Raji (cell line): ENCODE data around the gene AXIN1.

ENCODE experiments used
- POLR2A ChIP-seq: IDR thresholded peaks from 2 replicates; pipeline ENCODE4 v1.6.1; 2011; ENCODE audit warnings: low read depth, low read length, control low read depth; ENCODE audit not compliant: insufficient read depth

The AXIN1 gene

DNA sequence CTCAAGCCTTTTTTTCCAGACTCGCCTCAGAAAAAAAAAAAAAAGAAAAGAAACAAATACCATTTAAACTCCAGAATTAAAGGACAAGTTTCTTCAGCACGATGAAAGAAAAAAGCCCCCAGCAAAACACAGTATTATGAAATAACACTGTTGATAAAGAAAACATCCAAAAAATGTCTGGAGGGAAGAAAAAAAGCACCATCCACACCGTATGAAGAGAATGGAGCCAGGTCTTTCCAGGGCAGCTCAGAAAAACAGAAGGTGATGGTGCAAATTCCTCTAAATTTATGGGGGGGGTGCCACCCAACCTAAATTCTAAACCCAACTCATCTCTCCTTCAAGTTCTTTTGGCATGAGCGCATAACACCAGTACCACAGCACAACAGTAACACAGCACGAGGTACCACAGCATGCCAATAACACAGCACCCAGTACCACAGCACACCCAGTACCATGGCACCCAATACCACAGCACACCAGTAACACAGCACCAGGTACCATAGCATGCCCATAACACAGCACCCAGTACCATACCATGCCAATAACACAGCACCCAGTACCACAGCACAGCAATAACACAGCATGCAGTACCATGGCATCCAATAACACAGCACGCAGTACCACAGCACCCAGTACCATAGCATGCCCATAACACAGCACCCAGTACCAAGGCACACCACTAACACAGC is 19.0 kb downstream of the AXIN1 start:
- no peak for TF ChIP-seq POLR2A

DNA sequence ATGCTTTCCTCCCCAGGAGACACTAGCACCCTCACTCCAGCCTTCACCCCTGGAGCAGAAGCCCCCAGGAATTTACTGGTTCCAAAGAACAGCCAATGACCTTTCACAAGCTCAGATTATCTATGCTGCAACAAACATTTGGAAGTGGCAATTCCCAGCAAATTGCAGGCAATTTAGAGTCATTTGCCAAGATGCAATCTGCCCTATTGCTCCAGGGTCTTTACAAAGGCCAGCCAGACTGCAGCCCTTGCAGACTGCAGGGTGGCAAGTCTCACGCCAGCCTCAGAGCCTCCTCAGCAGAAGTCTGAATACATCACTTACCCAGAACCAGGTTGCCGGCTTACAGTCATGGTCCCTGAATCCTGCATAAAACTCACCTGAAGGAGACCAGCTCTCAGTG is 21.8 kb downstream of the AXIN1 start:
- no peak for TF ChIP-seq POLR2A

GRCh38 chr16:325375-326145 is 27.0 kb downstream of the AXIN1 start:
- no peak for TF ChIP-seq POLR2A

DNA sequence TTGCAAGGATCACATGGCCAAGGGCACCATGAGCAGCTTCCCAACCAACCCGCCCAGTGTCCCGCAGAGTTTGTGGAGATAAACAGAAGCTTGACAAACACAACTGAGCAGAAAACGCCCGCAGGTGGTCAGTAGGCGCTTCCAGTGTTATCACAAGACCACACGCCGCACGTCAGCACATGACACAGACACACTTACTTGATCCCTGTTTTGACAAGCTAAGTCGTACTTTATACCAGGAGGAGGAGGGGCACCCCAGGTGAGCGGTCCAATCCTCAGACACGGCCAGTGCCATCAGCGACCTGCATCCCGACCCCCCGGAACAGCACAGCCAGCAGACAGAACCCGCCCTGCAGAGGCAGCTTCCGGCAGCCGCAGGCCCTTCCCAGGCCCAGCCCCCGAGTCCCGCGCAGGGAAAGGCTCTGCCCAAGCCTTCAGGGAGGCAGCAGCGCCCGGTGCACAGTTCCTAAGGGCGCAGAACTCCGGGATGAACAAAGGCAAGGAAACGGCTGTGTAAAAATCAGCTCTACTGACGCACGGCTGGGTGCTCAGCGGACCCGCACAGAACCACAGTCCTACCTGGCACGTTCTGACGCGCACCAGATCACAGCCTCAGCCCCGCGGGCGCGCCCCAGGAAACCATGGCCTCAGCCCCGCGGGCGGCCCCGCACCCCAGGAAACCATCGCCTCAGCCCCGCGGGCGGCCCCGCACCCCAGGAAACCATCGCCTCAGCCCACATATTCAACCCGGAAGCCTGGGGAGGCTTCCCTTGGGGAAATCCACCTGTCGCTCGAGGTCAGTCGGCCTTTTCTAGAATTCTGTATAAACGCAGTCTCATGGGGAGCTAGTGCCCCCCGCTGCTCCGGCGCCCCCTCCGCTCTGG is 27.8 kb downstream of the AXIN1 start:
- no peak for TF ChIP-seq POLR2A

DNA sequence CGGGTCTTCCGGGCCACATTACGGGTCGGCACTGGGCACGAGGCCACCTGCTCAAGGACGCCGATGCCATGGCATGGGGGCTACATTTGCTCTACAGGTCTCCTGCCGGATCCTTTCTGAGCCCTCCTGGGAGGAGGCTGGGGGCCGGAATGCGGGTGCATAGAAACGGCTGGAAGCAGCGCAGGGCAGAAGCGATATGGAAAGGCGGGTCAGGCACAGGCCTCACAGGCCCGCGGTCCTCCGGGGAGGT is 28.4 kb downstream of the AXIN1 start:
- TF ChIP-seq POLR2A: no peak

DNA sequence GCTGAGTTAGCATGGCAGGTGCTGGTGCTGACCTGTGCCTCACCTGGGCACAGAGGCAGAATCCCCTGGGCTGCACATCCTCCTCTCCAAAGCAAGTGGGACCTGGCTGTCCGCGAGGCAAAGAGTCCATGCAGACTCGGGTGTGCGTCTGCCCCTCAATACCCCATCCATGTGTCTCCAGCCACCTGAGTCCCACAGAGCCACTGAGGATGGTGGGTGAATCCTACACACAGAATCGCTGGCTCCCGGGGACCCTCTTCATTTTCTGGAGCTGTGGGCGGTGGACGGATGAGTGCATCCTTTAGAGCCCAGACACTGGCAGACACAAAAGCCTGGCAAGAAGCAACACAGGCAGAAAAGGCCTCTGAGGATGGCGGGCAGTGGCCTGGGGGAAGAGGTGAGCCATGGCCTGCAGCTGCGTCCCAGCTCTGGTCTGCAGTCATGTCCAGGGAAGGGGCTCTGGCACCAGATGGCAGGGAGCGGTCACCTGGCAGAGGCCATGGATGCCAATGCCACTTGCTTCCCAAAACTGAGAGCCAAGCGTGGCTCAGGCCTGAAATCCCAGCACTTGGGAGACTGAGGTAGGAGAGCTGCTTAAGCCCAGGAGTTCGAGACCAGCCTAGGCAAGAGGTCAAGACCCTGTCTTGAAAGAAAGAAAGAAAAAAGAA is 29.9 kb downstream of the AXIN1 start:
- TF ChIP-seq POLR2A: no peak

DNA sequence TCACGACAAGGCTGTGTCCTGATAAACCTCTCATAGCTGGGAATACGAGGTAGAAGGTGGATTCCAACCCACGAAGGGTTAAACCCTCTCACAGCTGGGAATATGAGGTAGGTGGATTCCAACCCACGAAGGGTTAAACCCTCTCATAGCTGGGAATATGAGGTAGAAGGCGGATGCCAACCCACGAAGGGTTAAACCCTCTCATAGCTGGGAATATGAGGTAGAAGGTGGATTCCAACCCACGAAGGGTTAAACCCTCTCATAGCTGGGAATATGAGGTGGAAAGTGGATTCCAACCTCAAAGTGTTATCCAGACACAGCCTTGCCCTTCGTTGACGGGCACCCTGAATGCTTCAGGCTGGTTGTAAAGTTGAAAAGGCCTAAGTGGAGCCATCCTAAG is 31.0 kb downstream of the AXIN1 start:
- no peak for TF ChIP-seq POLR2A

DNA sequence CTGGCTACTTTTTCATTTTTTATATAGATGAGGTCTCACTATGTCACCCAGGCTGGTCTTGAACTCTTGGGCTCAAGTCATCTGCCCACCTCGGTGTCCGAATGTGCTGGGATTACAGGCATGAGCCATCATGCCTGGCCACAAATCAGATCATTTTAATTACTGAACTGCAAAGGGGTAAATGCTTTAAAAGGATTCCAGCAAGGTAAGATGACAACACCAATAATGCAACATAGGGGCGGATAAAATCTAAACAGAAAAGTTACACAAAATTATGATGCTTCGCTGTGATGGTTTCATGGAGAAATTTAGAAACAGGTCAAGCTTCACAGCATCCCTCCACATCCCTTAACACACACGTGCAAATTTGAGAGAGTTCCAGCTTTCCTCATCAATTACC is 32.3 kb downstream of the AXIN1 start:
- no peak for TF ChIP-seq POLR2A

DNA sequence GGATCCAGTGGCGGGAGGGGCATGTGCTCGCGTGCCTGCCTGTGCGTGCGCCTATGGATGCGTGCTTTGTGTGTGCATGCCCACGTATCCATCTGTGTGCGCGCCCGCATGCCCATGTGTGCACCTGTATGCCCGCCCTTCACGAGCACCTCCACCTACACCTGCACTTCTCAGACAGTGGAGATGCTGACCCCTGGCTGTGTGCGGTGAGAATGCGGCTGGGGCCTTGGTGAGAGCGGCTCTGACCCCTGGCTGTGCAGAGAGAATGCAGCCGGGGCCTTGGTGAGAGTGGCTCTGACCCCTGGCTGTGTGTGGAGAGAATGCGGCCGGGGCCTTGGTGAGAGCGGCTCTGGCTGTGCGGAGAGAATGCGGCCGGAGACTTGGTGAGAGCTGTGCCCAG is 33.9 kb downstream of the AXIN1 start:
- no peak for TF ChIP-seq POLR2A

DNA sequence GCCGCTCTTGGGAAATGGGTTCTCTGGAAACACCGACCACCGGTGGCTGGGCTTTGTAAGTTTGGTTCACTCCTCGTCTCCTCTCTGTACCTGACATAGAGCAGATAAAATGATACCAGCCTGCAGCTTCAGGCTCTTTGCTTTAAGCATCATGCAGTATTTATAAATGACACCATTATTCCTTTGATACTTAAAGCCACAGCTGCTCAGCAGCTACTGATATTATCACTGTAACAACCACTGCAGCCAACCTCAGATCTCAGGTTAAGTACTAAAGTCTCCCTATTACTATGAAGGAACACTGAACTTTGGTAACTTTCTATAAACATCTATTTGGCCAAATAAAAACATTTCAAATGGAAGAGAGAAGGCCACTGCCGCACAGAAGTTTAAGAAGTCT is 34.9 kb downstream of the AXIN1 start:
- no peak for TF ChIP-seq POLR2A

DNA sequence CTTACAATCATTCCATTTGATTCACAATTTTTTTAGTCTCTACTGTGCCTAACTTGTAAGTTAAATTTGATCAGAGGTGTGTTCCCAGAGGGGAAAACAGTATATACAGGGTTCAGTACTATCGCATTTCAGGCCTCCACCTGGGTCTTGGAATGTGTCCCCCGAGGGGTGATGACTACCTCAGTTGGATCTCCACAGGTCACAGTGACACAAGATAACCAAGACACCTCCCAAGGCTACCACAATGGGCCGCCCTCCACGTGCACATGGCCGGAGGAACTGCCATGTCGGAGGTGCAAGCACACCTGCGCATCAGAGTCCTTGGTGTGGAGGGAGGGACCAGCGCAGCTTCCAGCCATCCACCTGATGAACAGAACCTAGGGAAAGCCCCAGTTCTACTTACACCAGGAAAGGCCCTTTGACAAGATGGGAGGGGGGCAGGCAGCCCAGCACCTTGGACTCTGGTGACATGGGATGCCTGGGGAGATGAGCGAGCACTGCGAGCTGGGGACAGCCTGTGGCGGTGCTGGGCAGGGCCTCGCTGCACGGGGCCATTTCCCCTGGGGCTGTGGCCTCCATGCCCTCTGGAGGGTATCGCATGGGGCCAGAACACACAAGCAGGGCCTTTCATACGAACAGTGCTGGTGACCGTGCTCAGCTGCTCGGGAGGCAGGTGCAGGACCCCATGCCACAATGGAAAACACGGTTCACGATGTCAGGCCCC is 35.6 kb downstream of the AXIN1 start:
- TF ChIP-seq POLR2A: no peak

DNA sequence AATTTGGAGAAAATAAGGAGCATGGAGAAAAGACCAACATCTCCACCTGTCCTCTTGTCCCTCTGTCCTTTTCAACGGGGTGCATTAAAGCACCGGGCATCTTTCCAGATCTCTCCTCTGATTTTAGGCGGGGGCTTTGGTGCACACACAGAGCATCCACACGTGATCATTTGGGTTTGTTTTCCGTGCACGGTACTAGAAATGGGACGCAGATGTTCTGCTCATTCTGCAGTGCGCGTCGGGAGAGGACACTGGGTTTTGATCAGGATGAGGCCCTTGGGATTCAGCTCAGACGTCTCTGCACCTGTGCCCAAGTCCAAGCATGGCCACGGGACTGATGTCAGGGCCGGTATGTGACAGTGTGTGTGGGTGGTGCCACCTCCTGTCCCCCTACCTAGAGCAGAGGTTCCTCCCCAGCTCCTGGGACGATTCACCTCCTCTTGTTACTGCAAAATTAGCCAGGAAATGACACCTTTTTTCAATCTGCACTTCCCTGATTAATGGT is 37.7 kb downstream of the AXIN1 start:
- TF ChIP-seq POLR2A: no peak

GRCh38 chr16:314351-314750 is 38.2 kb downstream of the AXIN1 start:
- TF ChIP-seq POLR2A: no peak

DNA sequence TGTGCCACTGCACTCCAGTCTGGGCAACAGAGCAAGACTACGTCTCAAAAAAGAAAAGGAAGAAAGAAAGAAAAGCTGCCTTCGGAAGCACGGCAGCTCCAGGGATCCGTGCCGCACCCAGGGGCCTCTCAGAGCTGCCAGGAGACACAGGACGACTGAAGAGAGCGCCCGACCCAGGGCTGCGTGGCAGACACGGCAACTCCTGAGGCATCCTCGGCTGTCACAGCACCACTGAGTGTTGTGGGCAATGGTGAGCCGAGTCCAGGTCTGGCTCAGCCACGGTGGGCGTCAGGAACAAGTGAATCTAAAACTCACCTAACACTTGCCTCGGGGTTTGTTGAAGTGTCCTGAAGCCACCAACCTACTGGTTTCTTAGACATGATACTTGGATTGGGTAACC is 40.8 kb downstream of the AXIN1 start:
- no peak for TF ChIP-seq POLR2A

DNA sequence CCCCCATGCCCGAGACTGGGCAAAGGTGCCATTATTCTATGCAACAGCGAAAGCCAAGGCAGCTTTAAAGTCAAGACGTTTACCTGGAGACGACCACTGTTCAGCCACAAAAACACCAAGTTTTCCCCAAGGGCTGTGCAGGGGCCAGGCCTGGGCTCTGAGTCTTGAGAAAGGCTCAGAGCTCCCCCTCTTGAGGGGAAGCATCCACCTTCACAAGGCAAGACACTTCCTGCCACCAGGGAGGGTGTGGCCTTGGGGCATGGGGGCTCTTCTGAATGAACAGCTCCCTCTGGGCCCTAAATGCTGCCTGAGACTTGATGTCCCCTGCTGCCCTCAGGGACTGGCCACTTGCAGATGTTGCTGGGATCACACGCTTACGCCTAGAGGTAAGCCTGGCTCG is 43.0 kb downstream of the AXIN1 start:
- TF ChIP-seq POLR2A: no peak
